HG02870 (cell line): ENCODE measurements around the gene GLTP.

Source experiments
- ATAC-seq: cut with Tn5 transposase; IDR thresholded peaks from one replicate; pipeline ENCODE4 v1.9.1; 2021; ENCODE audit warnings: mild to moderate bottlenecking, moderate library complexity; ENCODE audit not compliant: unreplicated experiment

GLTP gene

GRCh38 chr12:109844983-109845823, 35.1 kb downstream of the GLTP start:
- peak; percentile 74 for ATAC-seq

- no peak for ATAC-seq
Measured at GRCh38 chr12:109844091-109844490, 36.2 kb downstream of the GLTP start.

GRCh38 chr12:109842021-109842420, 38.3 kb downstream of the GLTP start:
- ATAC-seq, result no peak

GRCh38 chr12:109841356-109841755, 39.0 kb downstream of the GLTP start:
- no peak for ATAC-seq

GRCh38 chr12:109840305-109841074, 39.9 kb downstream of the GLTP start:
- no peak for ATAC-seq

GRCh38 chr12:109839444-109839843, 40.9 kb downstream of the GLTP start:
- no peak for ATAC-seq

- no peak for ATAC-seq
Measured at GRCh38 chr12:109836916-109837315, 43.4 kb downstream of the GLTP start.

- ATAC-seq, result no peak
Measured at GRCh38 chr12:109835827-109836226, 44.5 kb downstream of the GLTP start.

GRCh38 chr12:109833307-109834189, 46.8 kb downstream of the GLTP start, which contains the start of gene TRPV4:
Gene TRPV4, minus strand, starts transcription at chr12:109833398. Its CDS starts 18,602 bp downstream, at chr12:109814796.
- ATAC-seq, result no peak

GRCh38 chr12:109832541-109833306, 47.6 kb downstream of the GLTP start:
- no peak for ATAC-seq

GRCh38 chr12:109831929-109832328, 48.4 kb downstream of the GLTP start:
- ATAC-seq, result no peak

GRCh38 chr12:109831365-109831764, 49.0 kb downstream of the GLTP start:
- no peak for ATAC-seq

- no peak for ATAC-seq
Measured at GRCh38 chr12:109830718-109831117, 49.6 kb downstream of the GLTP start.

- no peak for ATAC-seq
Measured at GRCh38 chr12:109830267-109830666, 50.1 kb downstream of the GLTP start.

GRCh38 chr12:109829667-109830066, 50.7 kb downstream of the GLTP start:
- no peak for ATAC-seq

- no peak for ATAC-seq
Measured at GRCh38 chr12:109828754-109829511, 51.4 kb downstream of the GLTP start.

- ATAC-seq, result no peak
Measured at GRCh38 chr12:109827566-109828550, 52.5 kb downstream of the GLTP start.

- no peak for ATAC-seq
Measured at GRCh38 chr12:109827080-109827479, 53.3 kb downstream of the GLTP start.
